ENCODE results near the gene REEP1.
"Not testable (repeated sequence)": the region's sequence is repeated elsewhere in the genome, so short reads cannot be mapped to it uniquely, and the experiment has no call there.

The REEP1 gene

DNA sequence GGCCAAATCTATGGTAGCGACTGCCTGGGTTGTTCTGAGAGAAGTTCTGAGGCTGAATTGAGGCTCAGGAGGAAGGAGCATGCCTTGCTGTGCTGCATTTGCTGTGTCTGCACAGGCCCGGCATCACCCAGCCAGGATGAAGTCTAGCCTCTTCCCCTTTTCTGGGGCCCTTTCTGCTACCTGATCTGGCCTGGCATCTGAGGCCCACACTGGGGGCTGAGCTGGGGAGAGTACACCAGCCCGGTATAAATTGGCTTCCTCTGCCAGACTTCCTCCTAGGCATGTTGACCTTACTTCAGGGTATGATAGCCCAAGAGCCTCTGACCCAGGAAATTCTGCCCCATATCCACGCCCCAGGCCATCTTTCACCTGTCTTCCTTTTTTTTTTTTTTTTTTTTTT is 108.2 kb downstream of the REEP1 start:
- in situ Hi-C loops (cut with HindIII; ENCODE audit: low sequenced_read_pairs) = no loop called here
- DNase-seq (ENCODE audit: low read depth, low spot score) = no peak
- TF ChIP-seq, protein P1, sequence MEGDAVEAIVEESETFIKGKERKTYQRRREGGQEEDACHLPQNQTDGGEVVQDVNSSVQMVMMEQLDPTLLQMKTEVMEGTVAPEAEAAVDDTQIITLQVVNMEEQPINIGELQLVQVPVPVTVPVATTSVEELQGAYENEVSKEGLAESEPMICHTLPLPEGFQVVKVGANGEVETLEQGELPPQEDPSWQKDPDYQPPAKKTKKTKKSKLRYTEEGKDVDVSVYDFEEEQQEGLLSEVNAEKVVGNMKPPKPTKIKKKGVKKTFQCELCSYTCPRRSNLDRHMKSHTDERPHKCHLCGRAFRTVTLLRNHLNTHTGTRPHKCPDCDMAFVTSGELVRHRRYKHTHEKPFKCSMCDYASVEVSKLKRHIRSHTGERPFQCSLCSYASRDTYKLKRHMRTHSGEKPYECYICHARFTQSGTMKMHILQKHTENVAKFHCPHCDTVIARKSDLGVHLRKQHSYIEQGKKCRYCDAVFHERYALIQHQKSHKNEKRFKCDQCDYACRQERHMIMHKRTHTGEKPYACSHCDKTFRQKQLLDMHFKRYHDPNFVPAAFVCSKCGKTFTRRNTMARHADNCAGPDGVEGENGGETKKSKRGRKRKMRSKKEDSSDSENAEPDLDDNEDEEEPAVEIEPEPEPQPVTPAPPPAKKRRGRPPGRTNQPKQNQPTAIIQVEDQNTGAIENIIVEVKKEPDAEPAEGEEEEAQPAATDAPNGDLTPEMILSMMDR (IDR thresholded peaks at IDR 0.05; ENCODE audit: low read depth, low read length) = no peak
- H3K4me3 ChIP-seq (ENCODE audit: low read depth, low read length) = no peak overlapping the region

DNA sequence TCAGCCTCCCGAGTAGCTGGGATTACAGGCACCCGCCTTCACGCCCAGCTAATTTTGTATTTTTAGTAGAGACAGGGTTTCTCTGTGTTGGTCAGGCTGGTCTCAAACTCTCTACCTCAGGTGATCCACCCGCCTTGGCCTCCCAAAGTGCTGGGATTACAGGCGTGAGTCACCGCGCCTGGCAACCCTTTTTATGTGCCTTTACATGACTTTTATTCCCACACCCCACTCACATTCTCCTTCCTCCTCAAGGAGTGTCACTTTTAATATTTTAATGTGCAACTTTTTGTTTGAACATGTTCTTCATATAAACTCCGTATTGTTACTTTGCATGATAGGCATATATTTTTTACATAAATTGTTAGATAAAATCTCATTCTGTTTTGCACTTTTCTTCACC is 108.9 kb downstream of the REEP1 start:
- in situ Hi-C loops (cut with HindIII; ENCODE audit: low sequenced_read_pairs); H3K4me3 ChIP-seq (ENCODE audit: low read depth, low read length); DNase-seq (ENCODE audit: low read depth, low spot score): not testable (repeated sequence)

DNA sequence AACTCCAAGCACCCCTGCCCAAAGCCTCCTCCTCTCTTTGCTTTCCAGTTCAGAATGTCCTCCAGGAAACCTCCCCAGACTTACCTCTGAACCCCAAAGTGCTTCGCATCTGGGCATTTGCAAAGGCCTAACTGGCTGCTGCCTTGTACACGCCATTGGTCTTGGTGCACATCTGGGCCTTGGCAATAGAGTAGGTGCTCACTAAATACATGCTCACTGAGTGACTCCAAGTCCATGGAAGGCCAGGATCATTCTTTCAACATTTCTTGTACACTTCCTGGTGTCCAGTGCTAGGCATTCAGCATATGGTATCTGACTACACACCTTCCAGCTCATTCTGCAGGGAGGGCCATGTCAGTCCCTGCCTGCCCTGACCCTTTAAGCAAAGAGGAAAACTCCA is 109.7 kb downstream of the REEP1 start:
- TF ChIP-seq, protein P1 (IDR thresholded peaks at IDR 0.05; ENCODE audit: low read depth, low read length) = no peak
- no peak overlapping the region for H3K4me3 ChIP-seq (ENCODE audit: low read depth, low read length)
- DNase-seq (ENCODE audit: low read depth, low spot score) = no peak
- in situ Hi-C loops (cut with HindIII; ENCODE audit: low sequenced_read_pairs) = no loop called here

DNA sequence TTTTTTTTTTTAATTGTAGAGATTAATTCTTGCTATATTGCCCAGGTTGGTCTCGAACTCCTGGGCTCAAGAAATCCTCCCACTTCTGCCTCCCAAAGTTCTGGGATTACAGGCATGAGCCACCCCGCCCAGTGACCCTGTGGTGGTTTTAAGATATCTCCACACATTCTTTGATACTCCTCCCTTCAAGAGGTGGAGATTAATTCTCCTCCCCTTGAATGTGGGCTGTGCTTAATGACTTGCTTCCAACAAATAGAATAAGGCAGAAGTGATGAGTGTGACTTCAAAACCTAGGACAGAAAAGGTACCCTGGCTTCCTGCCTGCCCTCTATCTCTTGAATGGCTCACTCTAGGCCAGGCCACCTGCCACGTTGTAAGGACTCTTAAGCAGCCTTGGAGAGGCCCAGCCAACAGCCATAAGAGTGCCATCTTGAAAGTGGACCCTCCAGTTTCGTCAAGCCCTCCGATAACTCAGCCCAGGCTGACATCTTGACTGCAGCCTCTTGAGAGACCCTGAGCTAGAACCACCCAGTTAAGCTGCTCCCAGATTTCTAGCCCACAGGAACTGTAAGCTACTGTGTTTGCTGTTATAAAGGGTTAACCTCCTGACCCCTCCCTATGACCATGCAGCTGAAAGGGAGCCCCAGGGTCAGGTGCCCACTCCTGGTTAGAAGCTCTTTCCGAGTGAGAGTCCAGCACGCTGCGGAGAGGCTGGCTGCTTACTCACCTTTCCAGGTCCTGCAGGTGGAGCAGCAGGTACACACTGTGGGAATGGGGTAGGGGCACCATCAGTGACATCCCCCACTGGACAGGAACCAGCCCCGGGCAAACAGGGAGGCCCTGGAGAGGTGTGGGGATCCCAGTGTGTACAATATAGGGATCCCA is 110.5 kb downstream of the REEP1 start:
- TF ChIP-seq, protein P1 (IDR thresholded peaks at IDR 0.05; ENCODE audit: low read depth, low read length) = no peak
- DNase-seq (ENCODE audit: low read depth, low spot score) = no peak

DNA sequence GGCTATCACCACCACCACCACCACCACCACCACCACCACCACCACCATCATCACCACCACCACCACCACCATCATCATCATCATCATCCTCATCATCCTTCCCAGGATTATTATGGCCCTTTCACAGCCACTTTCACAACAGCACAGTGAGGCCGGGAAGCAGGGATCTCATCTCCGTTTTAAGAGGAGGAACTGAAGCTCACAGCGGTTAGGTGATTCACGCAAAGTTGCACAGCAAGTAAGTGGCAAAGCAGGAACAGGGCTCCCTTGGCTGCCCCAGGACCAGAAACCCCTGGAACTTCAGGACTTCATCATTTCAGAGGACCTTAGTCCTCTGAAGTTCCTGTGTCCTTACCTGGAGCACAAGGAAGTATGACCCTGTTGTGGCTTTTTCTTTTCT is 111.4 kb downstream of the REEP1 start:
- DNase-seq (ENCODE audit: low read depth, low spot score) = no peak
- TF ChIP-seq, protein P1 (IDR thresholded peaks at IDR 0.05; ENCODE audit: low read depth, low read length) = no peak
- no peak overlapping the region for H3K4me3 ChIP-seq (ENCODE audit: low read depth, low read length)
- in situ Hi-C loops (cut with HindIII; ENCODE audit: low sequenced_read_pairs) = no loop called here

More for the DNA sequence above, 110.5 kb downstream of the REEP1 start:
- in situ Hi-C loops (cut with HindIII; ENCODE audit: low sequenced_read_pairs) = no loop called here
- no peak overlapping the region for H3K4me3 ChIP-seq (ENCODE audit: low read depth, low read length)

DNA sequence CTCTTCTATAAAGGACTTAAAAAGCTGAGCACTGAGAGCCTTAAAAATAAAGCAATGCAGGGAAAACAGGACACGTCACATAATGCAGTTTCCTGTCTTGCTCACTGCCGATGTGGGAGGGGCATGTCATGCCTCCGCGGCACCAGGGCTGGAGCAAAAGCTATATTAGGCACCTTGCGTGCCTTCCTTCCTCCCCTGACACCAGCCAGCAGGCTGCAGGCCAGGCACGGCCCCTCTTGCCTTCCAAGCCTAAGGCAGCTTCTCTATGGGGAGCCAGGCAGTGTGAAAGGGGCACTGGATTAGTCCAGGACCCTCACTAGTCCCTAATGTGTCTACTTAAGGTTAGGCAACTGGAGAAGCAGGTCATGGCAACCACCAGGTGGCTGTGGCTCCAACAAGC is 111.8 kb downstream of the REEP1 start:
- no peak overlapping the region for H3K4me3 ChIP-seq (ENCODE audit: low read depth, low read length)
- TF ChIP-seq, protein P1 (IDR thresholded peaks at IDR 0.05; ENCODE audit: low read depth, low read length) = no peak
- in situ Hi-C loops (cut with HindIII; ENCODE audit: low sequenced_read_pairs) = no loop called here
- DNase-seq (ENCODE audit: low read depth, low spot score) = no peak

DNA sequence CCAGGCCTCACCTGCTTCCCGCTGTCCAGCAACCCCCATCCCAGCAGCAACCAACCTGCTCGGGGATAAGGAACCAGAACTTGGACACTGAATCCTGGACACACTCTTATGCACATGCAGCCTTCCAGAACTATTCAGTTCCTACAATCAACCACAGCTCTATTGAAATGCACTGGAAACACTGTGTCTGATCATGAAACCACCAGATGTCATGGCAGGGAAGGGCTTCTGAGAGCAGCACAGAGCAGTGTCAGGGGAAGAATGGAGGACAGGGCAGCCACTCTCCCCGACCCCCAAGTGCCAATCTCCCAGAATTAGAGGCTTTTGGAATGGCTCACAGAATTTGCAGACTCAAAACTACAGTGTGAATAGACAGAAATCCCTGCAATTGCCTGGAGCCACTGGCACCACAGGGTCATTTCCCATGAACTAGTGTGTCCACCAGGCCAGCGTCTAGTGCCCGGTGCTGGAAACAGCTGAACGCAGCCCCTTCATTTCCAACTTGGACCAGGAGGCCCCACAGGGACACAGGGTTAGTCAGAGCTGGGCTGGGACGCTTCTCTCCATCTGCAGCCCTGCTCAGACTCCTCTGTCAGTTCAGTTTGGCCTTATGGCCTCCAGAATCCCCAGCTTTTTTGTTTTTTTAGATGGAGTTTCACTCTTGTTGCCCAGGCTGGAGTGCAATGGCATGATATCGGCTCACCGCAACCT is 112.6 kb downstream of the REEP1 start:
- in situ Hi-C loops (cut with HindIII; ENCODE audit: low sequenced_read_pairs) = no loop called here
- TF ChIP-seq, protein P1 (IDR thresholded peaks at IDR 0.05; ENCODE audit: low read depth, low read length) = no peak
- no peak for DNase-seq (ENCODE audit: low read depth, low spot score)

More for the DNA sequence above, 112.6 kb downstream of the REEP1 start:
- no peak overlapping the region for H3K4me3 ChIP-seq (ENCODE audit: low read depth, low read length)
